ENCODE results near the gene C4orf50. TPM values are rescaled to one million over a fixed set of nuclear protein-coding genes. Genes with fewer than 3 reads are reported as not detected.

Gene C4orf50
- total and polyA plus RNA-seq, 2 experiments from 2014 or later: 0.06 to 0.31 TPM

DNA sequence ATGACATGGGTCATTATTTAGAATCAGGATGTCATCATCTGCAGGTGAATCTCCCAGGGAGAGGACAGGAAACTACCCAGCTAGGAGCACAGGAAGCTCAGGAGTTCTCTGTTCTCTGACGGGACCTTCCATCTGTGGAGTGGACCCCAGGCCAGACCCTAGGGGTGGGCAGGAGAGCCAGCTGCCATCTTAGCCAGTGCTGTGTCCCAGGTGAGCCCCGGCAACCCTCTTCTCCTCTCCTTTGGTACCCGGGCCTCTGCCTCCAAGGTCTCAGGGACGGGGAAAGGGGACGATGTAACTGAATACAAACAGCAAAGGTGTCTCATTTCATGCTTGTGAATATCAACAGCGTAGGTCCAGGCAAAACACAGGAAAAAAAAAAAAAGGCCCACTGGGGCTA is 48.5 kb downstream of the C4orf50 start:
- Histone ChIP-seq H3K36me3 (ENCODE audit: insufficient read depth) (no peaks in the 10 kb centered on the region), H3F3A (replicated peaks; ENCODE audit: low read depth) (no peaks in the 10 kb centered on the region), H4K20me1 (replicated peaks; ENCODE audit: insufficient read depth) (no peaks in the 10 kb centered on the region), H3K79me2 (replicated peaks; ENCODE audit: insufficient read depth) (no peaks in the 10 kb centered on the region), H3K4me1 (ENCODE audit: insufficient read depth) (0 out of 2 replicates have a peak, but pooled peaks cover 6% of the 10 kb centered on the region), H3K27ac (ENCODE audit: low read depth) (no peak overlapping the region), H3K9me2 (ENCODE audit: insufficient read depth) (no peaks in the 10 kb centered on the region), H3K4me2 (no peak overlapping the region), H3K27me3 (ENCODE audit: insufficient read depth) (no peaks in the 10 kb centered on the region), H2AFZ (no peak overlapping the region), H3K4me3 (no peak overlapping the region)
- DNase-seq (ENCODE audit: low spot score) (no peak), ATAC-seq (no peak)
- Mint-ChIP-seq H3K9me3 (no peaks in the 10 kb centered on the region), H3K4me3 (no peak overlapping the region), H3K36me3 (ENCODE audit: low read depth) (no peaks in the 10 kb centered on the region), H3K27ac (no peak overlapping the region), H3K4me1 (peaks cover 35% of the 10 kb centered on the region), H3K27me3 (ENCODE audit: insufficient read depth, low read depth, poor library complexity) (peaks cover 10% of the 10 kb centered on the region)
- TF ChIP-seq EZH2 (IDR thresholded peaks at IDR 0.05; ENCODE audit: low read depth, unreplicated experiment) (no peak), POLR2AphosphoS5 (IDR thresholded peaks at IDR 0.05; ENCODE audit: low read depth) (no peak), ETS1 (IDR thresholded peaks at IDR 0.05) (no peak), REST (IDR thresholded peaks at IDR 0.05; ENCODE audit: unreplicated experiment) (no peak), ZNF331 (CRISPR knock-in tag; IDR thresholded peaks at IDR 0.05; ENCODE audit: low read depth) (no peak), EZH2phosphoT487 (IDR thresholded peaks at IDR 0.05; ENCODE audit: unreplicated experiment) (no peak), STAT1 (IDR thresholded peaks at IDR 0.05; ENCODE audit: unreplicated experiment) (no peak), NANOG (IDR thresholded peaks at IDR 0.05; ENCODE audit: borderline replicate concordance) (no peak), JUNB (IDR thresholded peaks at IDR 0.05; ENCODE audit: unreplicated experiment) (no peak)

DNA sequence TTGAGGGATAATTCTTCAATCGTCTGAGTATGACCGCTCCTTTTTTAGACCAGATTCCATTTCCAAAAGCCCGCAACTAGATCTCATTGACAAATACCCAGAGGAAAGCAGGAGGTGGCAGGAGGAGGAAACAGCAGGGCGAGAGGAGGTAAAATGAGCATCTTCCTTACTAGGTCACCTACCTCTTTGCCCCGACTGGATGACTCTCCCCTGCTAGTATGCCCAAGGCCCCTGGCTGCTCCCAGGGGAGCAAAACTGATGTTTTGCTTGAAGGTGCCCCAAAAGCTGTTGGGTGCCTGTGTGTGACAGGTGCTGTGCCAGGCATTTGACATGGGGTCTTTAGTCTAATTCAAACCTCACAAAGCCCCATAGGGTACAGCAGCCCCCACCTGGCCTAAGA is 48.9 kb downstream of the C4orf50 start:
- Histone ChIP-seq H3K79me2 (replicated peaks; ENCODE audit: insufficient read depth) (no peaks in the 10 kb centered on the region), H3K4me2 (no peak overlapping the region), H3K36me3 (ENCODE audit: insufficient read depth) (no peaks in the 10 kb centered on the region), H3F3A (replicated peaks; ENCODE audit: low read depth) (no peaks in the 10 kb centered on the region), H3K27ac (ENCODE audit: low read depth) (no peak overlapping the region), H3K27me3 (ENCODE audit: insufficient read depth) (no peaks in the 10 kb centered on the region), H4K20me1 (replicated peaks; ENCODE audit: insufficient read depth) (no peaks in the 10 kb centered on the region), H2AFZ (no peak overlapping the region), H3K4me3 (no peak overlapping the region), H3K9me2 (ENCODE audit: insufficient read depth) (no peaks in the 10 kb centered on the region), H3K4me1 (ENCODE audit: insufficient read depth) (0 out of 2 replicates have a peak, but pooled peaks cover 6% of the 10 kb centered on the region)
- Mint-ChIP-seq H3K27me3 (ENCODE audit: insufficient read depth, low read depth, poor library complexity) (peaks cover 10% of the 10 kb centered on the region), H3K4me1 (peaks cover 35% of the 10 kb centered on the region), H3K27ac (no peak overlapping the region), H3K36me3 (ENCODE audit: low read depth) (no peaks in the 10 kb centered on the region), H3K9me3 (no peaks in the 10 kb centered on the region), H3K4me3 (no peak overlapping the region)
- TF ChIP-seq ETS1 (IDR thresholded peaks at IDR 0.05) (no peak), JUNB (IDR thresholded peaks at IDR 0.05; ENCODE audit: unreplicated experiment) (no peak), EZH2phosphoT487 (IDR thresholded peaks at IDR 0.05; ENCODE audit: unreplicated experiment) (no peak), EZH2 (IDR thresholded peaks at IDR 0.05; ENCODE audit: low read depth, unreplicated experiment) (no peak), ZNF331 (CRISPR knock-in tag; IDR thresholded peaks at IDR 0.05; ENCODE audit: low read depth) (no peak), CREB1 (CRISPR knock-in tag; IDR thresholded peaks at IDR 0.05; ENCODE audit: low read depth) (no peak), REST (IDR thresholded peaks at IDR 0.05; ENCODE audit: unreplicated experiment) (no peak)
- TF ChIP-seq, protein P1, sequence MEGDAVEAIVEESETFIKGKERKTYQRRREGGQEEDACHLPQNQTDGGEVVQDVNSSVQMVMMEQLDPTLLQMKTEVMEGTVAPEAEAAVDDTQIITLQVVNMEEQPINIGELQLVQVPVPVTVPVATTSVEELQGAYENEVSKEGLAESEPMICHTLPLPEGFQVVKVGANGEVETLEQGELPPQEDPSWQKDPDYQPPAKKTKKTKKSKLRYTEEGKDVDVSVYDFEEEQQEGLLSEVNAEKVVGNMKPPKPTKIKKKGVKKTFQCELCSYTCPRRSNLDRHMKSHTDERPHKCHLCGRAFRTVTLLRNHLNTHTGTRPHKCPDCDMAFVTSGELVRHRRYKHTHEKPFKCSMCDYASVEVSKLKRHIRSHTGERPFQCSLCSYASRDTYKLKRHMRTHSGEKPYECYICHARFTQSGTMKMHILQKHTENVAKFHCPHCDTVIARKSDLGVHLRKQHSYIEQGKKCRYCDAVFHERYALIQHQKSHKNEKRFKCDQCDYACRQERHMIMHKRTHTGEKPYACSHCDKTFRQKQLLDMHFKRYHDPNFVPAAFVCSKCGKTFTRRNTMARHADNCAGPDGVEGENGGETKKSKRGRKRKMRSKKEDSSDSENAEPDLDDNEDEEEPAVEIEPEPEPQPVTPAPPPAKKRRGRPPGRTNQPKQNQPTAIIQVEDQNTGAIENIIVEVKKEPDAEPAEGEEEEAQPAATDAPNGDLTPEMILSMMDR (conservative IDR thresholded peaks at IDR 0.05; ENCODE audit: low read depth in 2 of 2): no peak
- DNase-seq (ENCODE audit: low spot score) (no peak), ATAC-seq (no peak)

Measured in GM23338 (cell line).